NB4 (cell line): ENCODE results near the gene RAC3.

Source experiments
- DNase-seq: peaks from one replicate; pipeline ENCODE4 v3.0.0; 2010; ENCODE audit warnings: low read depth
- H3K4me3 ChIP-seq: one replicate; pipeline ENCODE4 v1.5.1; 2011; ENCODE audit warnings: mild to moderate bottlenecking, low read depth, low read length, moderate library complexity
- CTCF ChIP-seq: IDR thresholded peaks from one replicate; pipeline ENCODE4 v1.5.1; 2012; ENCODE audit warnings: low read depth, low read length
- MYC ChIP-seq: IDR thresholded peaks from 2 replicates; pipeline ENCODE4 v1.6.1; 2011; ENCODE audit warnings: low read depth, low read length
- POLR2A ChIP-seq: IDR thresholded peaks from 2 replicates; pipeline ENCODE4 v1.6.1; 2011; ENCODE audit warnings: mild to moderate bottlenecking; ENCODE audit not compliant: insufficient read length; ENCODE audit errors: extremely low read depth
- TF ChIP-seq, protein P1 (sequence below): IDR thresholded peaks from 2 replicates; pipeline ENCODE4 v1.6.1; 2011; ENCODE audit warnings: low read depth, low read length

RAC3 gene

GRCh38 chr17:82058230-82058854 lies 26.9 kb downstream of the RAC3 start:
- TF ChIP-seq, protein P1, sequence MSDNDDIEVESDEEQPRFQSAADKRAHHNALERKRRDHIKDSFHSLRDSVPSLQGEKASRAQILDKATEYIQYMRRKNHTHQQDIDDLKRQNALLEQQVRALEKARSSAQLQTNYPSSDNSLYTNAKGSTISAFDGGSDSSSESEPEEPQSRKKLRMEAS = no peak
- no peak for TF ChIP-seq MYC
- TF ChIP-seq CTCF = no peak
- no peak for TF ChIP-seq POLR2A
- no peak overlapping the region for H3K4me3 ChIP-seq
- no peak for DNase-seq

GRCh38 chr17:82058855-82059249 lies 27.4 kb downstream of the RAC3 start:
- TF ChIP-seq CTCF = no peak
- TF ChIP-seq, protein P1 = no peak
- TF ChIP-seq MYC = no peak
- TF ChIP-seq POLR2A = no peak
- no peak for DNase-seq
- no peak overlapping the region for H3K4me3 ChIP-seq

DNA sequence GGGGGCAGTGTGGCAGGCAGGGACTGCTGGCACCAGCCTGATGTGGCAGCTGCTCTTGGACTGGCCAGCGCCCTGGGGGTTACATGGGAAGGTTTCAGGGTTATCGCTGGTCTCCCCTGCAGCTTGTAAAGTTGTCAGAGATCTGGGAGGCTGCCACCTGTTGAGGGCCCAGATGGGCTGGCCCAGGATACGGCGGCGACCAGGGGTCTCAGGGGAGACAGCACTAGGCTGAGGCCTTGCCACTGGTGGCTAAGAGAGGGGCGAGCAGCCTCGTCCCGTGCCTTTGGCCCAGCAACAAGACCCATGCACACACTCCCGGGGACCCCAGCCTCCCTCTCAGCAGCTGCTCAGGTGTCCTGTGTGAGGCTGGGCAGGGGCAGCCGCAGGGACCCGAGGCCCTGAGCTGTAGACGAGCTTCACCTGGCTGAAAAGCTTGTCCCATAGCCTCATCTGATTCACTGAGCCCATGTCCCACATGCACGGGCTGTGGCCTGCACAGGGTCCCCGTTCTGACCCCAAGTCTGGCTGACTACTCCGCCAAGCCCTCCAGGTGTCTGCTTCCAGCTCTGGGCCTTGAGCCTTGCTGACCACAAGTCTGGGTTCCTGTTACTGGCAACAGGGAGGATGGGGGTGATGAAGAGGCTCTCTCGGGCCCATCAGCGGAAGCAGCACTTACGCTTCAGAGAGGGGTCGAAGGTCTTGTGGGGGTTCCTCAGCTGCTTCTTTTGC lies 28.0 kb downstream of the RAC3 start:
- no peak for DNase-seq
- no peak overlapping the region for H3K4me3 ChIP-seq
- TF ChIP-seq POLR2A (no peak), CTCF (no peak), MYC (no peak)
- TF ChIP-seq, protein P1 = no peak

DNA sequence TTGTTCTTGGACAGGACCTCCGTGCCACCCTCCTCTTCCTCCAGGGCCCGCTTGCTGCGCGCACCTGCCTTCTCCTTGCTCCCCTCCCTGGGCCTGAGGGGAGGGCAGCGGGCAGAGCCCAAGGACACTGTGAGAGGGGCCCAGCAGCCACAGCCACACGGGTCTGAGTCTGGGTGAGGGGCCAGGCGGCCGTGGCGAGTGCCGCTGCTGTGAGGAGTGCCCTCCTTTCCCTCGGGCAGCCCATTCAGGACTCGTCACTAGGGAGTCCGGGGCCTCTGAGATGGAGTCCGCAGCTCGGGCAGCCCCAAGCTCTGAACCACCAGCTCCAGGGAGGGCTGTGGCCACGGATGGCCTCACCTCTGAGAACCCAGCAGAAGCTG lies 28.5 kb downstream of the RAC3 start:
- no peak overlapping the region for H3K4me3 ChIP-seq
- TF ChIP-seq, protein P1 = no peak
- TF ChIP-seq CTCF = no peak
- no peak for TF ChIP-seq MYC
- TF ChIP-seq POLR2A = no peak
- no peak for DNase-seq

GRCh38 chr17:82060614-82061013 lies 29.1 kb downstream of the RAC3 start:
- no peak overlapping the region for H3K4me3 ChIP-seq
- TF ChIP-seq CTCF = no peak
- no peak for TF ChIP-seq MYC
- TF ChIP-seq, protein P1 = no peak
- no peak for TF ChIP-seq POLR2A
- no peak for DNase-seq
